Activated T-cell treated with anti-CD3 and anti-CD28 coated beads for 1 hour (primary cell): ENCODE results near the gene STK4.

Experiments
- DNase-seq: peaks from one replicate; pipeline ENCODE4 v3.0.0-alpha.2; 2020; ENCODE audit warnings: low read depth

Gene STK4

DNA sequence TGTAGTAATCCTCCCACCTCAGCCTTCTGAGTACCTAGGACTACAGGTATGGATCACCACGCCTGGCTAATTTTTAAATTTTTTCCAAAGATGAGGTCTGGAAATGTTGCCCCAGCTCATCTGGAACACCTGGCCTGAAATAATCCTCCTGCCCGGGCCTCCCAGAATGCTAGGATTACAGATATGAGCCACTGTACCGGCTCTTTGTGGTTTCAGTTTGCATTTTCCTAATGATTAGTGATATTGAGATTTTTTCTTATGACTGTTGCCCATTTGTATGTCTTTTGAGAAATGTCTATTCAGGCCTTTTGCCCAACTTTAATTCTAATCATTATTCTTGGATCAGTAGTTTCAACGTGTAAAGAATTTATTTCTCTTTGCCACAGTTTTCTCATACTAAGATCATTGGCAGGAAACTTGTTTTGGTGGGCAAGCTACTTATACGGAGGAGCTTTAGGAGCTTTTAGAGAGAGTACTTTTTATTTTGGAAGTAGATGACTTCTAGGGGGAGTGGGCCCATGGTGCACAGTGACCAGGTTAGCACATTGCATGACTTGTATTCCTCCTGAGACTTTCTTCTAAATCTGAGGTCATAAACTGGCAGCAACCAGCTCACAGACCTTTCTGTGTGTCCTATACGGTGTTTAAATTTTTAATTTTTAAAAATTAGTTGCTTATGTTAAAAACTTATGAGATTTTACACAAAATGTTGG lies 62.3 kb downstream of the STK4 start:
- DNase-seq: no peak

- no peak for DNase-seq
These were observed 63.6 kb downstream of the STK4 start for GRCh38 chr20:45029884-45030283.

DNA sequence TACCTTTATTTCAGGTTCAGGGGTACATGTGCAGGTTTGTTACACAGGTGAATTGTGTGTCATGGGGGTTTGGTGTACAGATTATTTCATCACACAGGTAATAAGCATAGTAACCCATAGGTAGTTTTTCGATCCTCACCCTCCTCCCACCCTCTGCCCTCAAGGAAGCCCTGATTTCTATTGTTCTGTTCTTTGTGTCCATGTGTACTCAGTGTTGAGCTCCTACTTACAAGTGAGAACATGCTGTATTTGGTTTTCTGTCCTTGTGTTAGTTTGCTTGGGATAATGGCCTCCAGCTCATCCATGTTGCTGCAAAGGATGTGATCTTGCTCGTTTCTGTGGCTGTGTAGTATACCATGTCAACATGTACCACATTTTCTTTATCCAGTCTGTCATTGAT lies 66.0 kb downstream of the STK4 start:
- DNase-seq: no peak

GRCh38 chr20:45032781-45033180 lies 66.5 kb downstream of the STK4 start:
- DNase-seq: no peak

DNA sequence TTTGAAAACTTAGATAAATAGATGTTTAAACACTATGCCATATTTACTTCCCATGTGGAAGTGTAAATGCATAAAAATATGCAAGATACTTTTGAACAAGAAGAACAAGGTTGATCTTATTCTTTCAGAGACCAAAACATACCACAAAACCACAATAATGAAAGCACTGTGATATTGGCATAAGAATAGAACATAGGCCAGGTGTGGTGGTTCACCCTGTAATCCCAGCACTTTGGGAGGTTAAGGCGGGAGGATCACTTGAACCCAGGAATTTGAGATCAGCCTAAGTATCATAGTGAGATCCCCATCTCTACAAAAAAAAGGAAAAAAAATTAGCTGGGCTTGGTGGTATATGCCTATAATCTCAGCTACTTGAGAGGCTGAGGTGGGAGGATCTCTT lies 68.1 kb downstream of the STK4 start:
- no peak for DNase-seq

- no peak for DNase-seq
These were observed 69.9 kb downstream of the STK4 start for GRCh38 chr20:45036044-45036755.

GRCh38 chr20:45037050-45037449 lies 70.7 kb downstream of the STK4 start:
- DNase-seq: no peak

- no peak for DNase-seq
These were observed 71.3 kb downstream of the STK4 start for GRCh38 chr20:45037635-45038034.

DNA sequence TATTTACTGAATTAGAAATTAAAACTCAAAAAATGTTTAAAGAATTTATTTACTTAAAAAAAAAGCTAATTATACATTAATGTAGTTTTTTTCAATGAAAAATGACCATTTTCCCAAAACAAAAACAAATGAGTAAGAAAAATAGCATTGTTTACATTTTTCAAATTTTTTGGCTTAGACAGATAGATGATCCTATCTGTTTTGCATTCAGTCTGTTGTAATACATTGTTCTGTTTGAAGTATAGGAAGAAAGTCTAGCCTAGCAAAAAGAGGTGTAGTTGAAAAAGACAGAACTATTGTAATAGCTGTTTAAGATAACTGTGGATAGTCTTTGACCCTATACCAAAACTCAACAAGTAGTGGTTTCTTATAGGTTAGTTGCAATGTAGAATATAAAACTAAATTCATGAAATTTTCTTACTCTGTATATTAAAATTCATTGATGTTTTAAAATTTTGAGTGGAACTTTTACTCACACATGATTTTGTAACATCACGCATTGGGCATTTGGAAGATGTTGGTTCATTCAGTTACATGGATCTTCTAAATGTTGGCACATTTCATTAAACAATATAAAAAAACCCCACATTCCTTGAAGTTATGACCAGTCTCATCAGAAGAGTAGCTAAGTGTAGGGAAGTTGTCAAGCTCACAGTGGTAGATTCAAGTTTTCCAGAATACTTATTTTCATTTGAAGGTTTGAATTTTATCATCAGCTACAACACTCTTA lies 72.6 kb downstream of the STK4 start:
- DNase-seq: no peak

GRCh38 chr20:45039475-45039820 lies 73.1 kb downstream of the STK4 start:
- DNase-seq: no peak

GRCh38 chr20:45041464-45042337 lies 75.4 kb downstream of the STK4 start:
- no peak for DNase-seq

GRCh38 chr20:45042978-45043377 lies 76.7 kb downstream of the STK4 start:
- DNase-seq: no peak

- DNase-seq: no peak
These were observed 77.8 kb downstream of the STK4 start for GRCh38 chr20:45044084-45044573.

GRCh38 chr20:45044601-45045000 lies 78.3 kb downstream of the STK4 start:
- no peak for DNase-seq

GRCh38 chr20:45047581-45048119 lies 81.3 kb downstream of the STK4 start:
- DNase-seq: no peak

DNA sequence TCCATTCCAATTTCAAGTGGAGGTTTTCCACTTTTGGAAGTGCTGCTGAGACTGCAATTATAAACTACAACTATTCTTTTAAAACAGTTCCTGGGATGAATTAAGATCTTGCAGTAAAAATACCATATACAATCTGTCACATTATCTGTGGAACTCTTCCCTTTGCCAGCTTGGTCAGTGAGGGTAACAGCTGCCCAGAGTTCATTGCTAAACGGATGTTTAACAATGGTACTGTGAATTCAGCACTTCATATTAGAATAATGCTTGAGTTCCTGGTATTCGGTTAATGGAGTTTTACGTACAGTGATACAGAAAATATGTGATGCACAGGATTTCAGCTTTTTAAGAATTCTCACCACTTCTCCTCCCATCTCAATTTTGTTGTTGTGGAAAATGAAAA lies 83.1 kb downstream of the STK4 start:
- no peak for DNase-seq

- no peak for DNase-seq
These were observed 83.7 kb downstream of the STK4 start for GRCh38 chr20:45049904-45050471.

DNA sequence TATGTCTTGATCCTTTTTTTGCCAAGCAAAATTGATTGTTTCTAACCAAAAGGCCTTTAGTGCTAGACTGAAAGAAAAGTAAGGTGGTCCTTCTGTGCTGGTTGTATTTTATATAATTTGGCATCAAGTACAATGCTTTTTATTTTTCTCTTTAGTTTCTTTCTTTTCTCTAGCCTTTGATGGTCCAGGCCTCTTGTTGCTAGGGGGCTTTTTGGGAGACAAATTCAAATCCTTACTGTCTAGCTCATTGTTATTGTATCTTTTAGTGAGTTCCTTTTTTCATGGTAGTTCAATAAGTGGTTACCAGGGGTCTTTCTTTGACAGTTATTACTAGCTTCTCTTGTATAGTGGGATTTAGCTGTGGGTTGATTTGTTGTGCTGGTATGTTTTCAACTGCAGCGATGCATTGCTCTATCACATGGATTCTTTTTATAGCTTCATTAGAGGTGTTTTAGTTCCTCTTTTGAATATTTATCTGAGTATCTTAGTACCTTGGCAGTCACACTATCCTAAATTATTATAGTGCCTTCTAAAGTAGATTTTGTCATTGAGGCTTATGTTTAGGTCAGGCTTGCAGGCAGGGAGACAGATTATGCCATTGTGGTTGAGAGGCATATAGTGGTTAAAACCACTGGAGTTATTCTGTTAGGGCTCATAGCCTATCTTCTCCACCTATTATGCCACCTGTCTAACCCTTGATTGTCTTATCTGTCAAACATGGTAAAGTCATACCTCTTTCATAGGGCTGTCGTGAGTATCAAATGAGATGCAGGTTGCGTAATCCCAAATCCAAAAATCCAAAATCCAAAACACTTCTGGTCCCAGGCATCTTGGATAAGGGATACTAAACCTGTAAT lies 85.1 kb downstream of the STK4 start:
- no peak for DNase-seq

- no peak for DNase-seq
These were observed 86.6 kb downstream of the STK4 start for GRCh38 chr20:45052698-45053429.
